GM23248 (cell line): ENCODE data around the gene NCR1. TPM values are rescaled to one million over a fixed set of nuclear protein-coding genes. Genes with fewer than 3 reads are reported as not detected.
"Not testable (repeated sequence)": the region's sequence is repeated elsewhere in the genome, so short reads cannot be mapped to it uniquely, and the experiment has no call there.

ENCODE experiments used
- DNase-seq: peaks from one replicate; pipeline ENCODE4 v3.0.0-alpha.2; 2015
- H2AFZ ChIP-seq: fragments of 200-600 bp; sonication (generic); 2 replicates; pipeline ENCODE4 v1.6.1; 2016; ENCODE audit warnings: antibody characterized with exemption
- H3F3A ChIP-seq: fragments of 200-600 bp; sonication (generic); 2 replicates; pipeline ENCODE4 v1.6.1; 2016; ENCODE audit warnings: mild to moderate bottlenecking, antibody characterized with exemption, mixed run types; ENCODE audit not compliant: insufficient read depth
- H3K27ac ChIP-seq: fragments of 200-600 bp; sonication (generic); 2 replicates; pipeline ENCODE4 v1.5.1; 2016; ENCODE audit warnings: mild to moderate bottlenecking
- H3K27me3 ChIP-seq: fragments of 200-600 bp; sonication (generic); replicated peaks from 2 replicates; pipeline ENCODE4 v1.6.1; 2016; ENCODE audit warnings: mild to moderate bottlenecking; ENCODE audit not compliant: insufficient read depth
- H3K36me3 ChIP-seq: fragments of 200-600 bp; sonication (generic); 2 replicates; pipeline ENCODE4 v1.6.1; 2016; ENCODE audit warnings: low read depth, mild to moderate bottlenecking
- H3K4me1 ChIP-seq: fragments of 200-600 bp; sonication (generic); 2 replicates; pipeline ENCODE4 v1.6.1; 2016; ENCODE audit warnings: mild to moderate bottlenecking; ENCODE audit not compliant: insufficient read depth
- H3K4me2 ChIP-seq: fragments of 200-600 bp; sonication (generic); one replicate; pipeline ENCODE4 v1.6.1; 2016; ENCODE audit warnings: mild to moderate bottlenecking; ENCODE audit not compliant: unreplicated experiment
- H3K4me3 ChIP-seq: fragments of 200-600 bp; sonication (generic); 2 replicates; pipeline ENCODE4 v1.5.1; 2016; ENCODE audit warnings: mild to moderate bottlenecking
- H3K79me2 ChIP-seq: fragments of 200-600 bp; sonication (generic); 2 replicates; pipeline ENCODE4 v1.6.1; 2016; ENCODE audit warnings: mild to moderate bottlenecking; ENCODE audit not compliant: insufficient read depth
- H3K9ac ChIP-seq: fragments of 200-600 bp; sonication (generic); 2 replicates; pipeline ENCODE4 v1.6.1; 2016; ENCODE audit warnings: mild to moderate bottlenecking
- H3K9me2 ChIP-seq: fragments of 200-600 bp; sonication (generic); 2 replicates; pipeline ENCODE4 v1.6.1; 2016; ENCODE audit warnings: mixed run types, mild to moderate bottlenecking, moderate library complexity; ENCODE audit not compliant: insufficient read depth
- H3K9me3 ChIP-seq: fragments of 200-600 bp; sonication (generic); one replicate; pipeline ENCODE4 v1.6.1; 2017; ENCODE audit warnings: low read depth
- H4K20me1 ChIP-seq: fragments of 200-600 bp; sonication (generic); 2 replicates; pipeline ENCODE4 v1.6.0; 2016; ENCODE audit not compliant: insufficient read depth
- EZH2 ChIP-seq: fragments of 200-600 bp; sonication (generic); IDR thresholded peaks from 2 replicates; pipeline ENCODE4 v1.6.1; 2018; ENCODE audit warnings: antibody characterized with exemption, mild to moderate bottlenecking; ENCODE audit not compliant: insufficient read depth, poor library complexity, severe bottlenecking
- EZH2phosphoT487 ChIP-seq: fragments of 200-600 bp; sonication (generic); IDR thresholded peaks from 2 replicates; pipeline ENCODE4 v1.6.1; 2018; ENCODE audit warnings: antibody characterized with exemption, moderate library complexity, mild to moderate bottlenecking, low read depth; ENCODE audit not compliant: insufficient read depth
- WGBS, 2 experiments: methylation state at CpG; one replicate each; pipeline ENCODE4 v1.1.6; 2015 to 2017; ENCODE audit warnings: low lambda C conversion rate in 2 of 2, low coverage in 1 of 2; ENCODE audit errors: missing lambda C conversion rate in 2 of 2; 5-methylcytosine and 5-hydroxymethylcytosine counted together
- in situ Hi-C: fragments of 300-500 bp; cut with MboI; formaldehyde crosslinking; loops from 2 replicates; pipeline ENCODE4 v1.15.0; 2020
- polyA plus RNA-seq: library from polyadenylated mRNA; unstranded; fragments of >200 nt; fragmentation: Nextera tagmentation; extraction: Ambion mirVana; gene quantifications from 2 replicates; pipeline ENCODE4 v1.2.1, GENCODE V29; 2016
- total RNA-seq: library from RNA; depleted of rRNA; stranded (reverse); fragments of >200 nt; shearing (Covaris generic); gene quantifications from 2 replicates; pipeline ENCODE4 v1.2.3, GENCODE V29; 2014

Gene NCR1
- total and polyA plus RNA-seq, 2 experiments from 2014 or later, result not detected

GRCh38 chr19:54947381-54947780, 41.4 kb downstream of the NCR1 start, which contains the start of gene NLRP7:
TSS of gene NLRP7 (minus strand) at chr19:54947530.
- no peak within 1 kb of the TSS for H2AFZ ChIP-seq
- H3K4me3 ChIP-seq, result no peak within 1 kb of the TSS
- no peaks in the 10 kb centered on the region for H3K9me3 ChIP-seq
- in situ Hi-C loops, result no loop called here
- WGBS, 2 experiments, result 46 to 49% methylated on average over 8 of the region's 8 CpGs
- H3K36me3 ChIP-seq, result no peaks in the 10 kb centered on the region
- no peaks in the 10 kb centered on the region for H4K20me1 ChIP-seq
- no peaks in the 10 kb centered on the region for H3K9me2 ChIP-seq
- H3K27me3 ChIP-seq, result no peaks in the 10 kb centered on the region
- H3K4me2 ChIP-seq, result no peak within 1 kb of the TSS
- no peak for DNase-seq
- TF ChIP-seq EZH2phosphoT487 (no peak), EZH2 (no peak)
- H3K9ac ChIP-seq, result no peak within 1 kb of the TSS
- H3K4me1 ChIP-seq, result no peaks in the 10 kb centered on the region
- H3K79me2 ChIP-seq, result no peaks in the 10 kb centered on the region
- H3F3A ChIP-seq, result no peaks in the 10 kb centered on the region
- no peak within 1 kb of the TSS for H3K27ac ChIP-seq

DNA sequence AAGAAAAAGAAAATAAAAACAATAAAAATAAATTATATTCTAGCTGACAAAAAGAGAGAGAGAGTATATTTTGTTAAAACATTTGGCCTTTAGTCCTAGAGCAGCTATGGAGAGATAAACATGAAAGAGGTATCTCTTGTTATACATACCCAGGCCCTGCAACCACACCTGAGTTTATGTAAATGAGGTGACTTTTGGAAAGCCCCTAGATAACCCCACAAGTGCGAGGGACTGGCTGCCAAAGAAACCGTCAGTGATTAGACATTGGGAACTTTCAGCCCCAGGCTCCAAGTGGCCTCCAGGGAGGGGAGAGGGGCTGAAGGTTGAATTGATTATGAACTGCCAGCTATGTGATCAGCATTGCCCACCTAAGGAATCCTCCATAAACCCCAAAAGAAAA, 43.5 kb downstream of the NCR1 start:
- 14 to 28% methylated on average over 2 of the region's 2 CpGs for WGBS, 2 experiments
- H3K79me2 ChIP-seq, result no peaks in the 10 kb centered on the region
- no peak overlapping the region for H2AFZ ChIP-seq
- H3K9ac ChIP-seq, result no peak overlapping the region
- H3K27me3 ChIP-seq, result no peaks in the 10 kb centered on the region
- H3K36me3 ChIP-seq, result no peaks in the 10 kb centered on the region
- H3K4me1 ChIP-seq, result no peaks in the 10 kb centered on the region
- no peak for DNase-seq
- no peak overlapping the region for H3K4me2 ChIP-seq
- in situ Hi-C loops, result no loop called here
- no peaks in the 10 kb centered on the region for H3F3A ChIP-seq
- H3K27ac ChIP-seq, result no peak overlapping the region
- no peaks in the 10 kb centered on the region for H3K9me3 ChIP-seq
- H4K20me1 ChIP-seq, result no peaks in the 10 kb centered on the region
- no peak overlapping the region for H3K4me3 ChIP-seq
- H3K9me2 ChIP-seq, result no peaks in the 10 kb centered on the region
- no peak for TF ChIP-seq EZH2phosphoT487
- TF ChIP-seq EZH2, result no peak

DNA sequence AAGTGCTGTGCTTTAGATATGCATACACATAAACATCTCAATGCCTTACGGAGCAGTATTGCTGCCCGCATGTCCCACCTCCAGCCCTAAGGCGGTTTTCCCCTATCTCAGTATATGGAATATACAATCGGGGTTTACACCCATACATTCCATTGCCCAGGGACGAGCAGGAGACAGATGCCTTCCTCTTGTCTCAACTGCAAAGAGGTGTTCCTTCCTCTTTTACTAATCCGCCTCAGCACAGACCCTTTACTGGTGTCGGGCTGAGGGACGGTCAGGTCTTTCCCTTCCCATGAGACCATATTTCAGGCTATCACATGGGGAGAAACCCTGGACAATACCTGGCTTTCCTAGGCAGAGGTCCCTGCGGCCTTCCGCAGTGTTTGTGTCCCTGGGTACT, 44.6 kb downstream of the NCR1 start:
- in situ Hi-C loops, H3K36me3 ChIP-seq, H3F3A ChIP-seq, H3K4me1 ChIP-seq, H3K9me3 ChIP-seq, H2AFZ ChIP-seq, H3K4me2 ChIP-seq, H3K9ac ChIP-seq, H3K4me3 ChIP-seq, H3K79me2 ChIP-seq, DNase-seq, H3K27ac ChIP-seq, H4K20me1 ChIP-seq, H3K9me2 ChIP-seq, H3K27me3 ChIP-seq: not testable (repeated sequence)
- WGBS, 2 experiments, result 31 to 37% methylated on average over 8 to 10 of the region's 10 CpGs

- 61 to 62% methylated on average over 23 of the region's 23 CpGs for WGBS, 2 experiments
- H3K9me2 ChIP-seq, result no peaks in the 10 kb centered on the region
- H3K9ac ChIP-seq, result no peak overlapping the region
- H3K27ac ChIP-seq, result no peak overlapping the region
- H3K9me3 ChIP-seq, result no peaks in the 10 kb centered on the region
- no peaks in the 10 kb centered on the region for H3K36me3 ChIP-seq
- no peaks in the 10 kb centered on the region for H3F3A ChIP-seq
- H2AFZ ChIP-seq, result no peak overlapping the region
- TF ChIP-seq EZH2phosphoT487 (no peak), EZH2 (no peak)
- H3K4me2 ChIP-seq, result no peak overlapping the region
- H3K4me3 ChIP-seq, result no peak overlapping the region
- DNase-seq, result peak; percentile 54
- H3K4me1 ChIP-seq, result no peaks in the 10 kb centered on the region
- H4K20me1 ChIP-seq, result no peaks in the 10 kb centered on the region
- H3K27me3 ChIP-seq, result no peaks in the 10 kb centered on the region
- in situ Hi-C loops, result no loop called here
- H3K79me2 ChIP-seq, result no peaks in the 10 kb centered on the region
Observed at GRCh38 chr19:54952591-54953344, 46.8 kb downstream of the NCR1 start.

GRCh38 chr19:54953345-54953713, 47.4 kb downstream of the NCR1 start:
- H3F3A ChIP-seq, H3K36me3 ChIP-seq, H4K20me1 ChIP-seq, in situ Hi-C loops, H3K9me2 ChIP-seq, H2AFZ ChIP-seq, H3K9ac ChIP-seq, H3K4me2 ChIP-seq, H3K27me3 ChIP-seq, H3K4me3 ChIP-seq, H3K79me2 ChIP-seq, H3K4me1 ChIP-seq, DNase-seq, H3K27ac ChIP-seq, H3K9me3 ChIP-seq: not testable (repeated sequence)
- 57 to 66% methylated on average over 10 of the region's 10 CpGs for WGBS, 2 experiments
